SU-DHL-6 (cell line): Measurements from ENCODE around the gene TEKT1.

ENCODE experiments used
- H2AFZ ChIP-seq: fragments of 200-600 bp; sonication (generic); 2 replicates; pipeline ENCODE4 v1.6.1; 2014; ENCODE audit warnings: low read depth, mild to moderate bottlenecking, moderate library complexity, mixed read lengths, antibody characterized with exemption, low read length; ENCODE audit not compliant: severe bottlenecking
- H3F3A ChIP-seq: fragments of 200-600 bp; shearing (Covaris generic); 2 replicates; pipeline ENCODE4 v1.6.0; 2016; ENCODE audit warnings: antibody characterized with exemption, mild to moderate bottlenecking; ENCODE audit not compliant: insufficient read depth
- H3K27ac ChIP-seq: fragments of 200-600 bp; sonication (generic); 2 replicates; pipeline ENCODE4 v1.5.1; 2016; ENCODE audit warnings: low read depth, mild to moderate bottlenecking, low read length, moderate library complexity, mixed read lengths
- H3K27me3 ChIP-seq: fragments of 200-600 bp; sonication (generic), shearing (Covaris generic); 2 replicates; pipeline ENCODE4 v1.6.0; 2014; ENCODE audit warnings: mild to moderate bottlenecking, low read length
- H3K36me3 ChIP-seq: fragments of 200-600 bp; sonication (generic); 2 replicates; pipeline ENCODE4 v1.6.1; 2014; ENCODE audit warnings: mild to moderate bottlenecking, low read length, mixed read lengths
- H3K4me2 ChIP-seq: fragments of 300-600, 200-600 bp; shearing (Covaris generic), sonication (generic); 2 replicates; pipeline ENCODE4 v1.6.0; 2014; ENCODE audit warnings: low read length, low read depth, mild to moderate bottlenecking; ENCODE audit not compliant: poor library complexity, severe bottlenecking
- H3K4me3 ChIP-seq: fragments of 200-600 bp; sonication (generic); 2 replicates; pipeline ENCODE4 v1.5.1; 2014; ENCODE audit warnings: antibody characterized with exemption, low read length, mild to moderate bottlenecking, mixed read lengths; ENCODE audit not compliant: insufficient read depth, poor library complexity, severe bottlenecking
- H3K79me2 ChIP-seq: fragments of 200-600 bp; sonication (generic); 2 replicates; pipeline ENCODE4 v1.6.1; 2014; ENCODE audit warnings: mild to moderate bottlenecking, low read length, moderate library complexity; ENCODE audit not compliant: insufficient read depth
- H3K9ac ChIP-seq: fragments of 200-600 bp; sonication (generic); 2 replicates; pipeline ENCODE4 v1.7.0; 2014; ENCODE audit warnings: mild to moderate bottlenecking, low read length
- H3K9me2 ChIP-seq: fragments of 200-600 bp; sonication (generic); replicated peaks from 2 replicates; pipeline ENCODE4 v1.6.1; 2014; ENCODE audit warnings: low read length; ENCODE audit not compliant: insufficient read depth
- H3K9me3 ChIP-seq: fragments of 200-600 bp; sonication (generic); 2 replicates; pipeline ENCODE4 v1.6.1; 2014; ENCODE audit warnings: low read length, mixed read lengths; ENCODE audit not compliant: insufficient read depth
- H4K20me1 ChIP-seq: fragments of 200-600 bp; sonication (generic); 2 replicates; pipeline ENCODE4 v1.6.1; 2014; ENCODE audit warnings: low read depth, mild to moderate bottlenecking, antibody characterized with exemption, low read length, moderate library complexity, mixed read lengths
- EZH2phosphoT487 ChIP-seq: fragments of 200-600 bp; sonication (generic), shearing (Covaris generic); conservative IDR thresholded peaks from 2 replicates; pipeline ENCODE4 v1.6.1; 2018; ENCODE audit warnings: mild to moderate bottlenecking, antibody characterized with exemption, low read length, moderate library complexity, mixed read lengths
- TF ChIP-seq, protein P1 (sequence below): fragments of 200-600 bp; sonication (generic); IDR thresholded peaks from one replicate; pipeline ENCODE4 v1.5.1; 2017; ENCODE audit warnings: antibody characterized with exemption, mild to moderate bottlenecking, low read length, moderate library complexity; ENCODE audit not compliant: insufficient read depth, poor library complexity, severe bottlenecking

Gene TEKT1

DNA sequence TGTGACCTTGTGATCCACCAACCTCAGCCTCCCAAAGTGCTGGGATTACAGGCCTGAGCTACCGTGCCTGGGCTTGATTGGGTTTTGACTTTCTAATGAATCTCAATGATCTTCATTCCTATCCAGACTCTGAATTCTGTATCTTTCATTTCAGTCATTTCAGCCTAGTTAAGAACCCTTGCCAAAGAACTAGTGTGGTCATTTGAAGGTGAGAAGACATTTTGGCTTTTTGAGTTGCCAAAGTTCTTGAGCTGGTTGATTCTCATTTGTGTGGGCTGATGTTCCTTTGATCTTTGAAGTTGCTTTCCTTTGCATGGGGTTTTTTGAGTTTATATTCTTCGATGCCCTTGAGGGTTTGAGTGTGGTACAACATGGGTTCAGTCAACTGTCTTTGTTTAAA is 30.6 kb upstream of the TEKT1 start:
- no peak overlapping the region for H2AFZ ChIP-seq
- no peak overlapping the region for H3K4me3 ChIP-seq
- H3F3A ChIP-seq = no peaks in the 10 kb centered on the region
- no peak overlapping the region for H3K4me2 ChIP-seq
- no peak overlapping the region for H3K9ac ChIP-seq
- no peaks in the 10 kb centered on the region for H3K79me2 ChIP-seq
- no peak overlapping the region for H3K27ac ChIP-seq
- no peaks in the 10 kb centered on the region for H3K9me2 ChIP-seq
- no peaks in the 10 kb centered on the region for H3K9me3 ChIP-seq
- H4K20me1 ChIP-seq = no peaks in the 10 kb centered on the region
- H3K27me3 ChIP-seq = no peaks in the 10 kb centered on the region
- no peak for TF ChIP-seq EZH2phosphoT487
- TF ChIP-seq, protein P1, sequence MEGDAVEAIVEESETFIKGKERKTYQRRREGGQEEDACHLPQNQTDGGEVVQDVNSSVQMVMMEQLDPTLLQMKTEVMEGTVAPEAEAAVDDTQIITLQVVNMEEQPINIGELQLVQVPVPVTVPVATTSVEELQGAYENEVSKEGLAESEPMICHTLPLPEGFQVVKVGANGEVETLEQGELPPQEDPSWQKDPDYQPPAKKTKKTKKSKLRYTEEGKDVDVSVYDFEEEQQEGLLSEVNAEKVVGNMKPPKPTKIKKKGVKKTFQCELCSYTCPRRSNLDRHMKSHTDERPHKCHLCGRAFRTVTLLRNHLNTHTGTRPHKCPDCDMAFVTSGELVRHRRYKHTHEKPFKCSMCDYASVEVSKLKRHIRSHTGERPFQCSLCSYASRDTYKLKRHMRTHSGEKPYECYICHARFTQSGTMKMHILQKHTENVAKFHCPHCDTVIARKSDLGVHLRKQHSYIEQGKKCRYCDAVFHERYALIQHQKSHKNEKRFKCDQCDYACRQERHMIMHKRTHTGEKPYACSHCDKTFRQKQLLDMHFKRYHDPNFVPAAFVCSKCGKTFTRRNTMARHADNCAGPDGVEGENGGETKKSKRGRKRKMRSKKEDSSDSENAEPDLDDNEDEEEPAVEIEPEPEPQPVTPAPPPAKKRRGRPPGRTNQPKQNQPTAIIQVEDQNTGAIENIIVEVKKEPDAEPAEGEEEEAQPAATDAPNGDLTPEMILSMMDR = no peak
- no peaks in the 10 kb centered on the region for H3K36me3 ChIP-seq

DNA sequence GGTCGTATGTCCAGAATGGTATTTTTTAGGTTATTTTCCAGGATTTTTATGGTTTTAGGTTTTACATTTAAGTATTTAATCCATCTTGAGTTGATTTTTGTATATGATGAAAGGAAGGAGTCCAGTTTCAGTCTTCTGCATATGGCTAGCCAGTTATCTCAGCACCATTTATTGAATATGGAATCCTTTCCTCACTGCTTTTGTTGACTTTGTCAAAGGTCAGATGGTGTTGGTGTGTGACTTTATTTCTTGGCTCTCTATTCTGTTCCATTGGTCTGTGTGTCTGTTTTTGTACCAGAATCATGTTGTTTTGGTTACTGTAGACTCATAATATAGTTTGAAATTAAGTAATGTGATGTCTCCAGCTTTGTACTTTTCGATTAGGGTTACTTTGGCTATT is 26.4 kb upstream of the TEKT1 start:
- H3K4me2 ChIP-seq = peak overlapping the region; percentile 33
- TF ChIP-seq, protein P1 = no peak
- no peak for TF ChIP-seq EZH2phosphoT487
- no peak overlapping the region for H2AFZ ChIP-seq
- H3F3A ChIP-seq = no peaks in the 10 kb centered on the region
- H3K79me2 ChIP-seq = no peaks in the 10 kb centered on the region
- no peaks in the 10 kb centered on the region for H3K9me3 ChIP-seq
- no peaks in the 10 kb centered on the region for H3K9me2 ChIP-seq
- H3K36me3 ChIP-seq = no peaks in the 10 kb centered on the region
- no peak overlapping the region for H3K27ac ChIP-seq
- no peak overlapping the region for H3K4me3 ChIP-seq
- no peak overlapping the region for H3K9ac ChIP-seq
- no peaks in the 10 kb centered on the region for H3K27me3 ChIP-seq
- H4K20me1 ChIP-seq = no peaks in the 10 kb centered on the region

DNA sequence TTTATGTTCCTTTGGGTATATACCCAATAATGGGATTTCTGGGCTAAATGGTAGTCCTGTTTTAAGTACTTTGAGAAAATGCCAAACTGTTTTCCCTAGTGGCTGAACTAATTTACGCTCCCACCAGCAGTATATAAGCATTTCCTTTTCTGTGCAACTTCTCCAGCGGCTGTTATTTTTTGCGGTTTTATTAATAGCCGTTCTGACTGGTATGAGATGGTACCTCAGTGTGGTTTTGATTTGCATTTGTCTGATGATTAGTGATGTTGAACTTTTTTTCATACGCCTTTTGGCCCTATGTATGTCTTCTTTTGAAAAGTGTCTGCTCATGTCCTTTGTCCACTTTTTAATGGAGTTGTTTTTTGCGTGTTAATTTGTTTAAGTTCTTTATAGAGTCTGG is 25.8 kb upstream of the TEKT1 start:
- Histone ChIP-seq H3F3A (no peaks in the 10 kb centered on the region), H3K79me2 (no peaks in the 10 kb centered on the region), H3K4me3 (no peak overlapping the region), H3K9ac (no peak overlapping the region), H3K9me3 (no peaks in the 10 kb centered on the region), H3K4me2 (peak overlapping the region; percentile 33), H4K20me1 (no peaks in the 10 kb centered on the region), H3K27ac (no peak overlapping the region), H3K9me2 (no peaks in the 10 kb centered on the region), H3K27me3 (no peaks in the 10 kb centered on the region), H2AFZ (no peak overlapping the region), H3K36me3 (no peaks in the 10 kb centered on the region)
- TF ChIP-seq, protein P1 = no peak
- no peak for TF ChIP-seq EZH2phosphoT487

DNA sequence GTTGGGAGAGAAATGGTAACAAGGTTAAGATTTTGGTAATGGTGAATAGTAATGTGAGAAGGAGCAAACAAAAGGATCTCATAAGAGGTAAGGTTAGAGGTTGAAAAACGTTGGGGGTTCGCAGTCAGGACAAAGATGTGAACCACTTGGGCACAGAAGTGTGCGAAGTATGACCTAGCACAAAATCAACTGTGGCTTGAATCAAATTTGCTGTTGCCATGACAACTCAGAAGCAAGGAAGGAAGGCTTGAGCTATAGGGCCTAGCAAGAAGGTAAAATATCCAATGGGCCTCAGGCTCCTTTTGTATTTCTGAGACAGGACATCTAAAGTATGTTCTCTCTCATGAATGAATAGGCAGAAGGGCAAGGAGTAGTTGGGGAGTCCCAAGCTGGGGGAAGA is 24.5 kb upstream of the TEKT1 start:
- Histone ChIP-seq H3K9me3 (no peaks in the 10 kb centered on the region), H3K4me3 (no peak overlapping the region), H3K27me3 (no peaks in the 10 kb centered on the region), H3K9me2 (no peaks in the 10 kb centered on the region), H4K20me1 (no peaks in the 10 kb centered on the region), H3K9ac (no peak overlapping the region), H3F3A (no peaks in the 10 kb centered on the region), H3K4me2 (no peak overlapping the region), H2AFZ (no peak overlapping the region), H3K79me2 (no peaks in the 10 kb centered on the region), H3K27ac (no peak overlapping the region), H3K36me3 (no peaks in the 10 kb centered on the region)
- no peak for TF ChIP-seq EZH2phosphoT487
- TF ChIP-seq, protein P1 = no peak
